Bronchial epithelial cell (primary cell): ENCODE data around the gene FAAH2. TPM values are rescaled to one million over a fixed set of nuclear protein-coding genes. Genes with fewer than 3 reads are reported as not detected.
"Not testable (repeated sequence)": the region's sequence is repeated elsewhere in the genome, so short reads cannot be mapped to it uniquely, and the experiment has no call there.

Source experiments
- DNase-seq: peaks from one replicate; pipeline ENCODE4 v3.0.0-alpha.2; 2010; ENCODE audit warnings: low read depth
- FAIRE-seq: peaks from 2 replicates; lab custom pipeline; 2011; peaks lifted over from hg19 to GRCh38; lab: Jason Lieb, UNC
- H3K27me3 ChIP-seq: 2 replicates; pipeline ENCODE4 v1.5.1; 2011; ENCODE audit warnings: low read length; ENCODE audit not compliant: control insufficient read depth, insufficient read depth
- H3K36me3 ChIP-seq: 2 replicates; pipeline ENCODE4 v1.5.1; 2011; ENCODE audit warnings: low read length; ENCODE audit not compliant: control insufficient read depth, insufficient read depth
- H3K4me3 ChIP-seq: 2 replicates; pipeline ENCODE4 v1.5.1; 2011; ENCODE audit warnings: mild to moderate bottlenecking, low read depth, low read length, control low read depth
- CTCF ChIP-seq: IDR thresholded peaks from 2 replicates; pipeline ENCODE4 v1.5.1; 2011; ENCODE audit warnings: mild to moderate bottlenecking, moderate library complexity, low read length, control low read depth, inconsistent platforms; ENCODE audit not compliant: insufficient read depth, severe bottlenecking
- total RNA-seq: library from RNA; depleted of rRNA; stranded (reverse); fragments of >200 nt; gene quantifications from 2 replicates; pipeline ENCODE4 v1.2.1, GENCODE V29; 2014

The FAAH2 gene
- total RNA-seq, 1 donor from 2014 or later, result 4.7 TPM

GRCh38 chrX:57380026-57380796 is 93.7 kb downstream of the FAAH2 start:
- Histone ChIP-seq H3K36me3 (no peaks in the 10 kb centered on the region), H3K27me3 (no peaks in the 10 kb centered on the region), H3K4me3 (no peak overlapping the region)
- no peak for TF ChIP-seq CTCF
- DNase-seq, result no peak
- no peak for FAIRE-seq

DNA sequence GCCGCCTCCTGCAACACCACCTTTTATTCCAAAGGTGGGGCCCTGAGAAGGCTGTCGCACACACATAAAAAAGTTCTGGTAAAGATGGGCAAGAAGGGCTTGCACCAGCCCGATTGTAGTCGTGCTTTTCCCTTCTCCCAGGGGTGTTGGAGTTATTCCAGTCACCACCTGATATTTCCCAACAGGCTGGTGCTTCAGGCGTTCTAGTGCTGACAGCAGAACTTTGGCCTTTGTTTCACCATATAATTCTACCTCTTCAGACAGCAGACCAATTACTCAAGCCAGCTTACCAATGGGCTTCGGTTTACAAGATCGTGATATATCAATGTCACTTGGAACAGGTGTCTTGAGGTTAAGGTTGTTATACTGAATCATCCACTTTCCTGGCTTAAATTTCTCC is 107.7 kb downstream of the FAAH2 start:
- not testable (repeated sequence) for H3K4me3 ChIP-seq, FAIRE-seq, H3K36me3 ChIP-seq, DNase-seq, H3K27me3 ChIP-seq

GRCh38 chrX:57403191-57403590 is 116.7 kb downstream of the FAAH2 start:
- DNase-seq, FAIRE-seq, H3K27me3 ChIP-seq: not testable (repeated sequence)

DNA sequence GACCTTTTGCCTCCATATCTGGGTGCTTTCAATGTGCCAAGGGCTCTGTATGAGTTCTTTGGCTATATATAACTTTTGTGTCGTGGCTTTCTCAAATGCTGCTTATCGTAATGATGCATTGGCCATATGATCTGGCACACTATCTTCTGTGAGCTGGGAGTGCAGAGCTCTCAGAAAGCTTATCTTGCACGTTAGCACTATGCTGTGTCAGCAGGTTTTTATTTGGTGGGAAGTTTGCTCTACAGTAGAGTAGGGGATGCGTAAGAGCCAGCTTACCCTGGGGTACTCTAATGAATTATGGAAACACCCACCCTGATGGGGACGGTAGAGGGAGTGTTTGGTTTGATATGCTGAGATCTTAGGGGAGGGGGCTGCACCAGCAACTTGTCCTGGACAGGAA is 119.6 kb downstream of the FAAH2 start:
- no peak for DNase-seq
- no peaks in the 10 kb centered on the region for H3K27me3 ChIP-seq
- H3K36me3 ChIP-seq, result no peaks in the 10 kb centered on the region
- no peak for FAIRE-seq
- no peak for TF ChIP-seq CTCF
- no peak overlapping the region for H3K4me3 ChIP-seq

More at GRCh38 chrX:57403191-57403590, 116.7 kb downstream of the FAAH2 start:
- H3K4me3 ChIP-seq, H3K36me3 ChIP-seq: not testable (repeated sequence)

DNA sequence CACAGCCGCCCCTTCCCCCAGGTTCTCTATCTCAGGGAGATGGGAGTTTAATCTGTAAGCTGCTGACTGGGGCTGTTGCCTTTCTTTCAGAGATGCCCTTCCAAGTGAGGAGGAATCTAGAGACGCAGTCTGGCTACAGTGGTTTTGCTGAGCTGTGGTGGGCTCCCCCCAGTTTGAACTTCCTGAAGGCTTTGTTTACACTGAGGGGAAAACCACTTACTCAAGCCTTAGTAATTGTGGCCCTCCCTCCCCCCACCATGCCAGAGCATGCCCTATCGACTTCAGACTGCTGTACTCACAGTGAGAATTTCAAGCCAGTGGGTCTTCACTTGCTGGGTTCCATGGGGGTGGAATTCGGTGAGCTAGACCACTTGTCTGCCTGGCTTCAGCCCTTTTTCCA is 131.3 kb downstream of the FAAH2 start:
- DNase-seq (no peak), FAIRE-seq (no peak)
- Histone ChIP-seq H3K4me3 (no peak overlapping the region), H3K36me3 (no peaks in the 10 kb centered on the region), H3K27me3 (no peaks in the 10 kb centered on the region)
- TF ChIP-seq CTCF, result no peak

DNA sequence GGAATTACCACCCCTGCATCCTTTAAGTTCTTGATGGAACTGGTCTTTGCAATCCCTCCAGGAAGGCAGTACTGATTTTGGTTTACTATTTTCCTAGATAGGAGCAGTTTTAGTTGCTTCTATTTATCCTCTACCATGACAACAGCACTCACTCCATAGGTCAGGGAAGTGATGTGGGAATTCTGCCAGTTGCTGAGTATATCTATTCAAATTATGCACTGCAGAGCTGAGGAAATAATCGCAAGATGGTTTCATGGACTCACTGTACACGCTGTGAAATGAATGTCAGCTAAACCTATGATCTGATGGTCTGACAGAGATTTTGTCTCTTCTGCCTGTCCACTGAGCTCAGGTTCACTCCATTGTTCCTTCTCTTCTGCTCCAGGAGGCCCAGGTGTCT is 135.8 kb downstream of the FAAH2 start:
- FAIRE-seq (no peak), DNase-seq (no peak)
- Histone ChIP-seq H3K27me3 (no peaks in the 10 kb centered on the region), H3K36me3 (no peaks in the 10 kb centered on the region), H3K4me3 (no peak overlapping the region)
- no peak for TF ChIP-seq CTCF

- H3K27me3 ChIP-seq, result no peaks in the 10 kb centered on the region
- DNase-seq (no peak), FAIRE-seq (no peak)
- no peak overlapping the region for H3K4me3 ChIP-seq
- no peaks in the 10 kb centered on the region for H3K36me3 ChIP-seq
- no peak for TF ChIP-seq CTCF
Observed at GRCh38 chrX:57422790-57423189, 136.3 kb downstream of the FAAH2 start.
